Right lung (tissue), 5 donors: ENCODE measurements around the gene DIP2C. TPM values are rescaled to one million over a fixed set of nuclear protein-coding genes. Genes with fewer than 3 reads are reported as not detected.
A peak's percentile ranks its signal among the peaks of the same experiment; 100 is the strongest.
"Not testable (repeated sequence)": the region's sequence is repeated elsewhere in the genome, so short reads cannot be mapped to it uniquely, and the experiment has no call there.

Experiments
- DNase-seq, 2 donors: peaks; one replicate each; pipeline ENCODE4 v3.0.0-alpha.2; 2013
- polyA plus RNA-seq, 5 donors: library from polyadenylated mRNA; unstranded; fragments of 120-200 nt; gene quantifications; one replicate each; pipeline versions ENCODE4 v1.2.1 to v1.2.3, GENCODE V29; 2013; ENCODE audit warnings: inconsistent platforms in 1 of 5, low replicate concordance in 1 of 5; ENCODE audit not compliant: insufficient read length in 5 of 5, insufficient read depth in 1 of 5

Gene DIP2C
- polyA plus RNA-seq, 5 donors: 15.8 to 20.3 (median 17.9) TPM

DNA sequence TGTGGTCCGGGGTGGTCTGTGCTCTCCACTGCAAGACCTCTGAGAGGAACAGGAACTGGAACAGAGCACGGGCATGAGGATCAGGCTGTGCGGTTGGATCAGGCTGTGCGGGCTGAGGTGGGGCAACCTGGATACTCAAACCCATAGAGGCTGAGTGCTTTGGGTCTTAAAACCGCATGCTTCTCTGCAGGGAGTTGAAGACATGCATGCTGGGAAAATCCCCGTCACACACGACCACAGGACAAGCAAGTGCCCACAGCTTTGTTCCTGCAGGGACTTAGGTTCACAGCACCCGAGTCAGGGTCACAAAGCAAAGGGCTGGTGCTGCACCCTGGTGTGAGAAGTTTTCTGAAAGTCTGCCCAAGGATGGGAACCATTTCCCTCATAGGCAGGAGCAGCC lies 333.0 kb downstream of the DIP2C start:
- DNase-seq: no peak

DNA sequence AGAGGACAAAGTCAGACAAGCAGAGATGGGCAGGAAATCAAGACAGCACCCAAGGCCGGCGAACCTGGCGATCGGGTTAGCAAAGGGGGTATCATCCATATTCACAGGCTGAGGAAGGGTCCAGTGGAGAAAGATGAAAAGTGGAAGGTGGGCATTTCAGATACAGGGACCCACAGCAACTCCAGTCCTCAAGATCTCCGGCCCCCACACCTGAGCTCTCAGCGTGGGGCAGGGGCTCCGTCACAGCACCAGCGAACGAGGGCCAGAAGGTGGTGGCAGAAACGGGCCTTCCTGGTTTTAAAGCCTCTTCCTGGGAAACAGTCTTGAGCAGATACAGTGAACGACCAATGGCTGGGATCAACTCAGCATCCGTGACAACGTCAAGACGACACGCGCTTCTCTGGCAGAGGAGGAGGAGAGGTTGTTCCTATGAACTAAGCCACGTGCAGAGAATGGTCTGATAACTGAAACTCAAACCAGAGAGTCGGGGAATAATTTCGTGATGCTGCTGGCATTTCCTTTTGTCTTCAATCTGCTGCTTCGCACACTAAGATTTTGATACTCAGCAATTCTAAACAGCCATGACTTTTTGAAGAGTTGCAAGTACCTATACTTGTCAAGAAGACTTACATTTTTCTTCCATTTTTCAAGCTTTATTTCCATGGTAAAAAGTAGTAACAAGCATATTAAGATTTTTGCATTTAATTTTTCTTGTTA lies 334.4 kb downstream of the DIP2C start:
- no peak for DNase-seq

DNA sequence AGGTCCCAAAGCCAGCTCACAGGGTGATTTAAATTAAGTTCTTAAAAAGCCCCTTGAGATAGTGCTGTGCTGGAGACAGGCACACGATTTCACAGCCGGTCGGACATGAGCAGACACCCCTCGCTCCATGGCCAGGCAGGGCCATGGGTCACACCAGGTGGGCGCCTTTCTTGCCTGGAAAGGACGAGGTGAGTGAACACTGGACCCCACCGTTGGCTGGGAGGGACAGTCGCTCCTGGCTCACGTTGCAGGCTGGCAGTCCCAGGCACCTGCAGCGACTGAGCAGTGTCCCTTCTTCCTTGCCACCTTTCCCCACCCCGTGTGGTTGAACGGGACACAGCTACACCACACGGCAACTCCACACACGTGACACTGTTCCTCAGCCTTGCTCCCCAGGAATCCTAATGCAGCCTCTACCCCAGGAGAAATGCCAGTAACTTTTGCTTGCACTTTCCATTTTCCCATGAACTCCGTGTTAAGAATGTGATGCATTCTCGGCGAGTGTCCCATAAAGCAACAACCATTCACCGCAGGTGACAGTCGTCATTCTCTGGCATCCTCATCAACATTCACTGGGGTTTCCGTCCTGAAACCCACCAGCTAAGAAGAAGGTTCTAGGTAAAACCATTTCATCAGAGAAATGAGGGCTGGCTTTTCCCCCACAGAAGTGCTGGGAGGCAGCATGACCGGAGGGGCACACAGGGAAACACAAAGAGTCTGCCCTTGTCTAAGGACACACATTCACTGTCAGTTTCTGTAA lies 336.8 kb downstream of the DIP2C start:
- DNase-seq: no peak

DNA sequence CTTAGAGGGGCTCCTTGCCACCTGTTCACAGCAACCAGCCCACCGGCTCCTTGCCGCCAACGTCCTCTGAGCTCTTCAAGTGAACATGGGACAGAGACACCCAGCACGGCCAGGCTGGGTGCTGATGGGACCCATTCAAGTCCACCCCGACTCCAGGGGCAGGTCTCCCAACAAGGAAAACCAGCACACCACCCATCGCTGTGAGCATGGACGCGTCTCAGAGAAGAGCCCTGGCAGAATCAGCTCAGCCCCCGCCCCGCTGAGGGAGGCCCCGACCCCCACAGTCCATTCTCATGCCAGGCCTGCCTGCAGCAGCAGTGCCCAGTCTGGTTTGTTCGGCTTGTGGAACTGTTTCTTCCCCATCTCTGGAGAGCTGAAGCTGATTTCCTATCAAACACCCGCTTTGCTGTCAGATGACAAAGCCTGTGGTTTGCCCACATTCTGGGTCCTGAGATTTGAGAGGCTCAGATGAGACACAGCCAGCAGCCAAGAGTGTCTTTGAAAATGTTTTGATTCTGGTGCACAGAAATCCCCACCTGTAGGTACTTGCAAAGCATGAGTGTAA lies 337.6 kb downstream of the DIP2C start:
- no peak for DNase-seq

DNA sequence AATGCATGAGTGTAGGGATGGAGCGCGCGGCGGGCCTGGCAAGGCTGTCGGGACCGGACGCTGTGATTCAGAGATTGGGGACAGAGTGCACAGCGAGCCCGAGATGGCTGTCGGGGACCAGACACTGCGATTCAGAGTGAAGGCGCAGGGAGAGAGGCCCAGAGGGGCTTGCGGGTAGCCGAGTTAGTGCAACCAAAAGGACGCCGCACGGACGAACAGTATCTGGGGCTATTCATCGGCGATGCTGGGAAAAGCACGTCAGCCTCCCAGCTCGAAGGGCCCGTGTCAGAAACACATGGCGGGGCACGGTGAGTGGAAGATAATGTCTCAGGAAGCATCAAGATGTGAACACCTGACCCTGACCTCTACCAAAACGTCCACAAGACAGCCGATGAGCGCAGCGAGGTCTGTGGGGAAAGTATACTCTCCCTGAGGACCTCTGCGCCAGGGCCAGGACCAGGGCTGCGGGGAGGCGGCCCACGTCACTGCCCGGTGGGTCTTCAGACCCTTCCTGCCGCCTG lies 338.4 kb downstream of the DIP2C start:
- DNase-seq: no peak

DNA sequence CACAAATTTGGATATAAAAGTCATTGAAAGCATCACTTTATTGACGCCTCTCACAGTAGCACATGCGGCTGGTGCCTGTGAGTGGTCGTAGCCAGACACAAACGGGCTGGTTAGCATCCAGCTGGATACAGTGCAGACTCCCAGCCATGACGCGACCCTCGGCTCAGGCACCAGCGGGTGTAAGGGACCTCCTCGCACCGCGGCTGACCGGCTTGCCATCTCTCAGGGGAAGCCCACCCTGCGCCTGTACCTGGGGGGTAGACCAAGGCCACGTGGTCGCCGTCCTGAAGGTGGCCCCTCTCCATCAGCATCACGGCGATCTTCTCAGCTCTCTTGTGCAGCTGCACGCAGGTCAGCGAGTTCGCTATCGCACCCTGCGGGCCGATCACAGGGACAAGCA lies 340.4 kb downstream of the DIP2C start:
- DNase-seq: no peak

DNA sequence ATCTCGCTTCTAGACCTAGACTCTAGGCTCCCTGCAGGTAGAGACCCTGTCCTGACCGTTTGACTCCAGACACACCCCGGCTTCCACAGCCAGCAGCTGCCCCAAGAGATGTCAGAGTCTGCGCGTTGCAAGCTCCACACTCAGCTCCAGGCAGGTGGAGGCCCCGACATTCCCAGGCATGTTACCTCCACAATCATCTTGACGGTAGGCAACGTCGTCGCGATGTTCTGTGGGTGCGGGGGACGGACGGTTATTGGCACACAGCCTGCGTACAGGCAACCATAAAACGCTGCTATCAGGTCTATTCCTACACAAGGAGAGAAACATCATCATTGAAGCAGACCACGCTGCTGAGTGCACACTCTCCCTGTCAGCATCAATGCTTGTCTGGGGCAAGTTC lies 341.0 kb downstream of the DIP2C start:
- DNase-seq: no peak

DNA sequence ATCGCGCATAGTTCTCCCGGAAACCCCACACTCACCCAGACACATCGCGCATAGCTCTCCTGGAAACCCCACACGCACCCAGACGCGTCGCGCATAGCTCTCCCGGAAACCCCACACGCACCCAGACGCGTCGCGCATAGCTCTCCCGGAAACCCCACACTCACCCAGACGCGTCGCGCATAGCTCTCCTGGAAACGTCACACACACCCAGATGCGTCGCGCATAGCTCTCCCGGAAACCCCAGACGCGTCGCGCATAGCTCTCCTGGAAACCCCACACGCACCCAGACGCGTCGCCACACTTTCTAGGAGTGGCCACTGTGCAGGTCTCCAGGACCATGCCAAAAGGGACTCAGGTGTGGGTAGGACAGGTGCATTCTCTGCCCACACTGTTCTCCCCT lies 341.7 kb downstream of the DIP2C start:
- not testable (repeated sequence) for DNase-seq

DNA sequence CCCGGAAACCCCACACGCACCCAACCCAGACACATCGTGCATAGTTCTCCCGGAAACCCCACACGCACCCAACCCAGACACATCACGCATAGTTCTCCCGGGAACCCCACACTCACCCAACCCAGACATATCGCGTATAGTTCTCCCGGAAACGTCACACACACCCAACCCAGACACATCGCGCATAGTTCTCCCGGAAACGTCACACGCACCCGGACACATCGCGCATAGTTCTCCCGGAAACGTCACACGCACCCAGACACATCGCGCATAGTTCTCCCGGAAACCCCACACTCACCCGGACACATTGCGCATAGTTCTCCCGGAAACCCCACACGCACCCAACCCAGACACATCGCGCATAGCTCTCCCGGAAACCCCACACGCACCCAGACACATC lies 342.3 kb downstream of the DIP2C start:
- not testable (repeated sequence) for DNase-seq

DNA sequence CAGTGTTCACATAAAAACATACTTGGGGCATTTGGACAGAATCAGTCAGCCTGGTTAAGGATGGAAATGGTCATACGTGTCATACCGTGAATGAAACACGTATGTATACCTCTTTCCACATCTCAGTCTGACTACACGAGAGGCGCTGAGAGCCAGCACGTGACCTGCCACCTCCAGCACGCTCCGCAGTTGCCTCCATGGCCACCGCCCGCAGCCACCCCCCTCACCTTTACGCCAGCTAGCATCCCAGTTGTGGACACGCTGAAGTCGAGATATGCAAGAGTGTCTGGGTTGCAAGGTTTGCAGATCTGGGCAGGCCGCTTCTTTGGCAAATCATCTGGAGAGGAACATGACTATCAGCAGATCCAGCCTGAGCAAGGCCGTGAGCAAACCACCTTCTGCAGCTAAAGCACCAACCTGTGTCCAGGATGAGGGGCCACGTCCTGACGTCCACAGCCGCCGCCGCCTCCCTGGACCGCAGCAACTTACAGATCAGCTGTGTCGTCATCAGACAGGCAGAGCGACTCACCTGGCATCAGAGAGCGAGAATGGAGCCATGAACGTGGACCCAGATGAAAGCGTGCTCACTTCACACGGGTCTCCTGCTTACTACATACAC lies 344.8 kb downstream of the DIP2C start:
- no peak for DNase-seq

DNA sequence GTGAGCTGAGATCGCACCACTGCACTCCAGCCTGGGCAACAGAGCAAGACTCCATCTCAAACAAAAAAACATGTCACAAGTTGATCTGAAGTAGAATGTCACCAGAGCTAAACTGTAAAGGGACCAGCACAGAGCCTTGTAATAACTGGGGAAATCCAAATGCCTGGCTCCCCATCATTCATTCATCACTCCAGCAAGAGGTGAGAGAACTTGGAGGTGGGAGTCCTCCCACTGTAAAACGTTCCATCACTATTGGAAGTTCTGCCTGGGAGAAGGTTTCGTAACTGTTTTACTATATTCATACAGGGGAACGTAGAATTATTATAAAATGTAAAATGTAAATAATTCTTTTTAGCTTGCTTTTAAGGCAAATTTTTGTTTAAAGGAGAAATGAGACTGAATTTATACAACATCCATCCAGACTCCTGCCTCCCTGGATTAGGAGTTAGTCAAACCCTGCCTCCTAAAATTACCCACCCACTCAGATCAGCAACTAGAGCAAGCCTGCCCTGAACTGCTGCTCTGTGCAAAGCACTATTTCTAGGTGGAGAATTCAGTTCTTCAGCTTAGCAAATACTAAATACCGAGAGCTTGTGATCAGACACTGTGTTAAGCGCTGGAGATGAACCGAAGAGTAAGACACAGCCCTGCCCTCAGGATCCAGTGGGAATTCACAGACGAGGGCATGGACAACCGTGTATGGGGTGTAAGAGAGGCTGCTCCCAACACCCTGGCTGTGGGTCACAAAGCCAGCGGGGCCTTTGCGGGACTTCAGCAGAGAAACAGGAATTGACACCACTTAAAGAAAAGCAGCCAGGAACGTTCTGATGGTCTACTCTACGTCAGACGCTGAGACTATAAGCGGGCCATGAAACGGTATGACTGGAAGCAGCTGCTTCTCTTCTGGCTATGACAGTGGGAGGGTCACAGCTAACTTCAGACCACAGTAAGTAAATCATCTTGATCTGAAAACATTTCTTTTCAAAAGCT lies 345.9 kb downstream of the DIP2C start:
- DNase-seq: peak in 1 of 2 donors; percentile 46

DNA sequence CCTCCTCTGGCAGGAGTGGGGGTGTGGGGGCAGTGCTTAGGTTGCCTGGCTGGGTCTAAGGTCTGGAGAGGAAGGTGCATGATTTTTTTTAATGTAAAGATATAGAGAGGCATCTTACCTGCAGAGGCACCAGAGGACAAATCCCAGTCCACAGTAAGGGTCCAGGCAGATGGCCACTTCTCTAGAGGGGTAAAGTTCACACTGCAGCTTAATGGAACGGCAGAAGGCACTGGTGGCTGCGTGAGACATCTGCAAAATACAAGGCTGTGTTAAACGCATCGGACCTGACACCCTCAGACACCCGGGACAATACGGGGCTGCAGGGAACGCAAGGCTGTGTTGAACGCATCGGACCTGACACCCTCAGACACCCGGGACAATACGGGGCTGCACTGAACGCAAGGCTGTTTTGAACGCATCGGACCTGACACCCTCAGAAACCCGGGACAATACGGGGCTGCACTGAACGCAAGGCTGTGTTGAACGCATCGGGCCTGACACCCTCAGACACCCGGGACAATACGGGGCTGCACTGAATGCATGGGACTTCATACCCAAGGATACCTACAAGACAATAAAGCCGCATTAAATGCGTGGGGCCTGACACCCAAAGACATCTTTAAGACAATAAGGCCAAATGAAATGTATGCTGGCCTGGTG lies 348.3 kb downstream of the DIP2C start:
- no peak for DNase-seq

DNA sequence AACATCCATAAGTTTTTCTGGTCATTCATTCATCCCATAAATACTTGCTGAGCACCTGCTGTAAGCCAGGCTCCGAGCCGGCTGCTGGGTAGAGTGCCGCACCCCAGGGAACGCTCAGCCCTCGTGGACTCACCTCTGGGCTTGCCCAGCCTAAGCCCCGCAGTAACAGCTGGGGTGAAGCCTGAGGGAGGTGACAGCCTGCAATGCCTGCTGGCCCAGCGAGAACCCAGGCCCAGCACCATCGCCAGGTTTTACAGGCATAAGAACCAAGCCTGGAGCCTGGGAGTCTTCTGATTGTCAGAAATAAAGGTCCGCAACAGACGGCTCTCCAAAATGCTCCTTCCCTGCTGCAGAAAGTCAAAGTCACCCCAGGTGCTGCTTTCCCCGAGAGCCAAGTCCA lies 348.8 kb downstream of the DIP2C start:
- no peak for DNase-seq

DNA sequence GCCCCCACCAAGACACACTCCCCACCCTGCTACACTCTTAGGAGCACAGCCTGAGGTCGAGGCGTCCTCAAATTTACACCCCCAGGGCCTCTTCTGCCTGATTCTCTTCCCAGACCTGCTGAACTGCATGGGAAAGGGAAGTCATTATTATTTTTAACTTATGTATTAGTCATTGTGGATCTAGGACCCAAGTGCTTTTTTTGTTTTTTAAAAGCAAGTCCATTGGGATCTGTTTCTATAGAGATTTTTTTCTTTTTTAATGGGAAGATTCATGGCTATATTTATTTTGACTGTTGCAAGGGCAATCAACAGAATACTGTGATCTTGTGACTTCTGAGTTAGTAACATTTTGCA lies 350.5 kb downstream of the DIP2C start:
- no peak for DNase-seq

DNA sequence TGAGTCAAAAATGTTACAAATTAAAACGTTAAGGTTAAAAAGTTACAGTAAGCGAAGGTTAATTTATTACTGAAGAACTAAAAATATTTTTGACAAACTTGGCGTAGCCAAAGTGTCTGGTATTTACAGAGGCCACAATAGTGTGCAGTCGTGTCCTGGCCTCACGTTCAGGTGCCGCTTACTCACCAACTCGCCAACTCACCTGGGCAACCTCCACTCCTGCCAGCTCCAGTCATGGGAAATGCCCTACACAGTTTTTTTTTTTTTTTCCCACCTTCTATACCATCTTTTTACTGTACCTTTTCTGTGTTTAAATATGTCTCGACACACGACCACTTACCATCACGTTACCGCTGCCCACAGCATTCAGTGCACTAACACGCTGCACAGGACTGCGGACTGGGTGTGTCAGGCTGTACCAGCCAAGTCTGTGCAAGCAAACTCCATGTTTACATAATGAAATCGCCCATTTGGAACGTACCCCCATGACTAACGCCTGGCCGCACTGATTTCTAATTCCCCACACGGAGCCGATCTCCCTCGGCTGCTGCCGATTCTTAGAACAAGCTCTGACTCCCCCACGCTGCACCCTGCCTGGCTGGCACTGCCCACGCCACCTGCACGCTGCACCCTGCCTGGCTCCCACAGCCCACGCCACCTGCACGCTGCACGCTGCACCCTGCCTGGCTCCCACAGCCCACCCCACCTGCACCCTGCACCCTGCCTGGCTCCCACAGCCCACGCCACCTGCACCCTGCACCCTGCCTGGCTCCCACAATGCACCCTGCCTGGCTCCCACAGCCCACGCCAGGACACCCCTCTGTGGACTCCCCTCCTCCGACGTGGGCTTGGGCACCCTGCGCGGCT lies 351.1 kb downstream of the DIP2C start:
- no peak for DNase-seq

DNA sequence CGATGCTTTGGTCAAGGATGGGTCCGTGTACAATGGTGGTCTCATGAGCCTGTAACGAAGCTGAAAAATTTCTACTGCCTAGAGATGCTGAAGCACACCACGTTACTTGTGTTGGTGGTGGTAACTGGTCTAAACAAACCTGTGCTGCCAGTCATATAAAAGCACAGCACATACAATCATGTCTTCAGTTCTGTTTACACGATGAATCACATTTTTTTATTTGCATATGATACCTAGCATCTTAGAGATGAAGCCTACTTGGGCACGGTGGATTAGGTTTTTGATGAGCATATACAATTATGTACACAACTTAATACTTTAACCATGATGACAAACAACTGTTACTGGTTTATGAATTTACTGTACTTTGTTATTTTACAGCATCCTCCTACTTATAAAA lies 353.2 kb downstream of the DIP2C start:
- no peak for DNase-seq

DNA sequence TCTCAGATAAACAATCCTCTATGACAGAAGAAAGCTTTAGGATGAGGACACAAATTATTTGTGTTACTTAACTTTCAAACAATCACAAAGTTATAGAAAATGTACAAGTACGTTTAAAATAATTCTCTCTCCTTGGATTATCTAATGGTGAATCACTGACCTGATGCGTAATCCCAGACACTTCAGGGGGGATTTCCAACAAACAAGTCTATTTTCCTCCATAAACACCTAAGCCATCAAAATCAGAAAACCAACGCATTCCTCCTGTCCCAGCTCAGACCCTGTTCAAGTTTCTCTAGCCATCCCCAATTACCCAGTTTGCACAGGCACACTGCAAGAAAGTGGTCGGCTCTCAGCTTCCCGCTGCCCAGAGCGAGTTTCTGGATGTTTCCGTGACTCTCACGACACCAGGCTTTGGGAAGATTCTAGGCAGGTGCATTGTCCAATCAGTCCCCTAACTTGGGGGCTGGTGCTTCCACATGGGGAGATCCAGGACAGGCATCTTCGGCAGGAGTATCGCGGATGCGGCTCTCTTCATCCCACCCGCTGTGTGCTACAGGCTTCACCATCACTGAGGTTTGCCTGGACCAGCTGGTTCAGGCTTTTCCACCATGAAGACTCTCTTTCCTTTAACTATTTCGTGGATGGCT lies 354.2 kb downstream of the DIP2C start:
- DNase-seq: no peak

DNA sequence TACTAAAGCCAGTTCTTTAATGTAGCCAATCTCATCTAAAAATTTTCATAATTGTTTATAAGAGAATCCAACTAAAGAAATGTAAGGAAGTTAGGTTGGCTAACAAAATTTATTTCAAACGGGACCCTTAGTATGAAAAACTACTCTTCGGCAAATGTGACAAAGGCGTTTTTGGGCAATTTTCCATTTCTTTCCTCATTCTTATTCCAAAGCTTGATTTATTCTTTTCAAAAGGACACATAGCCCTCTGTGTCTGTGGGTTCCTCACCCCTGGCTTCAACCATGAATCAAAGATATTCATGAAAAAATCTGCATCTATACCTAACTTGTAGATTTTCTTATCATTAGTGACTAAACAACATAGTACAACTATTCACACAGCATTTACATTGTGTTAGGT lies 358.3 kb downstream of the DIP2C start:
- no peak for DNase-seq
